GM18909 (cell line): Measurements from ENCODE around the gene GALNT13.

Experiments used
- ATAC-seq: cut with Tn5 transposase; IDR thresholded peaks from one replicate; pipeline ENCODE4 v1.9.1; 2021; ENCODE audit warnings: mild to moderate bottlenecking; ENCODE audit not compliant: unreplicated experiment, poor library complexity

Gene GALNT13

GRCh38 chr2:154203206-154203605 lies 331.5 kb downstream of the GALNT13 start:
- ATAC-seq = no peak

- ATAC-seq = no peak
These were observed 332.2 kb downstream of the GALNT13 start for GRCh38 chr2:154203902-154204301.

- no peak for ATAC-seq
These were observed 335.7 kb downstream of the GALNT13 start for GRCh38 chr2:154207288-154208047.

- ATAC-seq = no peak
These were observed 352.0 kb downstream of the GALNT13 start for GRCh38 chr2:154223726-154224125.

GRCh38 chr2:154226931-154227330 lies 355.2 kb downstream of the GALNT13 start:
- ATAC-seq = no peak

GRCh38 chr2:154228566-154229280 lies 357.0 kb downstream of the GALNT13 start:
- ATAC-seq = no peak

GRCh38 chr2:154229966-154230365 lies 358.2 kb downstream of the GALNT13 start:
- no peak for ATAC-seq

- ATAC-seq = no peak
These were observed 359.3 kb downstream of the GALNT13 start for GRCh38 chr2:154231021-154231420.

- no peak for ATAC-seq
These were observed 361.5 kb downstream of the GALNT13 start for GRCh38 chr2:154233231-154233630.

GRCh38 chr2:154238252-154238651 lies 366.5 kb downstream of the GALNT13 start:
- ATAC-seq = no peak

GRCh38 chr2:154240316-154240715 lies 368.6 kb downstream of the GALNT13 start:
- no peak for ATAC-seq

- ATAC-seq = no peak
These were observed 369.2 kb downstream of the GALNT13 start for GRCh38 chr2:154240921-154241379.

GRCh38 chr2:154242687-154243086 lies 371.0 kb downstream of the GALNT13 start:
- ATAC-seq = no peak

GRCh38 chr2:154243685-154244084 lies 372.0 kb downstream of the GALNT13 start:
- no peak for ATAC-seq

- ATAC-seq = no peak
These were observed 373.2 kb downstream of the GALNT13 start for GRCh38 chr2:154244932-154245331.

GRCh38 chr2:154247503-154247902 lies 375.8 kb downstream of the GALNT13 start:
- ATAC-seq = no peak

GRCh38 chr2:154256136-154256535 lies 384.4 kb downstream of the GALNT13 start:
- ATAC-seq = no peak

- ATAC-seq = no peak
These were observed 387.3 kb downstream of the GALNT13 start for GRCh38 chr2:154259030-154259429.

GRCh38 chr2:154261473-154262027 lies 389.8 kb downstream of the GALNT13 start:
- ATAC-seq = no peak

GRCh38 chr2:154263206-154263605 lies 391.5 kb downstream of the GALNT13 start:
- ATAC-seq = no peak

GRCh38 chr2:154264024-154264423 lies 392.3 kb downstream of the GALNT13 start:
- no peak for ATAC-seq
